SU-DHL-6 (cell line): ENCODE results near the gene IP6K2.

Experiments used
- H2AFZ ChIP-seq: fragments of 200-600 bp; sonication (generic); 2 replicates; pipeline ENCODE4 v1.6.1; 2014; ENCODE audit warnings: low read depth, mild to moderate bottlenecking, moderate library complexity, mixed read lengths, antibody characterized with exemption, low read length; ENCODE audit not compliant: severe bottlenecking
- H3F3A ChIP-seq: fragments of 200-600 bp; shearing (Covaris generic); 2 replicates; pipeline ENCODE4 v1.6.0; 2016; ENCODE audit warnings: antibody characterized with exemption, mild to moderate bottlenecking; ENCODE audit not compliant: insufficient read depth
- H3K27ac ChIP-seq: fragments of 200-600 bp; sonication (generic); 2 replicates; pipeline ENCODE4 v1.5.1; 2016; ENCODE audit warnings: low read depth, mild to moderate bottlenecking, low read length, moderate library complexity, mixed read lengths
- H3K27me3 ChIP-seq: fragments of 200-600 bp; sonication (generic), shearing (Covaris generic); 2 replicates; pipeline ENCODE4 v1.6.0; 2014; ENCODE audit warnings: mild to moderate bottlenecking, low read length
- H3K36me3 ChIP-seq: fragments of 200-600 bp; sonication (generic); 2 replicates; pipeline ENCODE4 v1.6.1; 2014; ENCODE audit warnings: mild to moderate bottlenecking, low read length, mixed read lengths
- H3K4me2 ChIP-seq: fragments of 300-600, 200-600 bp; shearing (Covaris generic), sonication (generic); 2 replicates; pipeline ENCODE4 v1.6.0; 2014; ENCODE audit warnings: low read length, low read depth, mild to moderate bottlenecking; ENCODE audit not compliant: poor library complexity, severe bottlenecking
- H3K4me3 ChIP-seq: fragments of 200-600 bp; sonication (generic); 2 replicates; pipeline ENCODE4 v1.5.1; 2014; ENCODE audit warnings: antibody characterized with exemption, low read length, mild to moderate bottlenecking, mixed read lengths; ENCODE audit not compliant: insufficient read depth, poor library complexity, severe bottlenecking
- H3K79me2 ChIP-seq: fragments of 200-600 bp; sonication (generic); 2 replicates; pipeline ENCODE4 v1.6.1; 2014; ENCODE audit warnings: mild to moderate bottlenecking, low read length, moderate library complexity; ENCODE audit not compliant: insufficient read depth
- H3K9ac ChIP-seq: fragments of 200-600 bp; sonication (generic); 2 replicates; pipeline ENCODE4 v1.7.0; 2014; ENCODE audit warnings: mild to moderate bottlenecking, low read length
- H3K9me2 ChIP-seq: fragments of 200-600 bp; sonication (generic); replicated peaks from 2 replicates; pipeline ENCODE4 v1.6.1; 2014; ENCODE audit warnings: low read length; ENCODE audit not compliant: insufficient read depth
- H3K9me3 ChIP-seq: fragments of 200-600 bp; sonication (generic); 2 replicates; pipeline ENCODE4 v1.6.1; 2014; ENCODE audit warnings: low read length, mixed read lengths; ENCODE audit not compliant: insufficient read depth
- H4K20me1 ChIP-seq: fragments of 200-600 bp; sonication (generic); 2 replicates; pipeline ENCODE4 v1.6.1; 2014; ENCODE audit warnings: low read depth, mild to moderate bottlenecking, antibody characterized with exemption, low read length, moderate library complexity, mixed read lengths
- CTCF ChIP-seq: fragments of 200-600 bp; sonication (generic); IDR thresholded peaks from one replicate; pipeline ENCODE4 v1.5.1; 2017; ENCODE audit warnings: antibody characterized with exemption, mild to moderate bottlenecking, low read length, moderate library complexity; ENCODE audit not compliant: insufficient read depth, poor library complexity, severe bottlenecking
- EZH2phosphoT487 ChIP-seq: fragments of 200-600 bp; sonication (generic), shearing (Covaris generic); conservative IDR thresholded peaks from 2 replicates; pipeline ENCODE4 v1.6.1; 2018; ENCODE audit warnings: mild to moderate bottlenecking, antibody characterized with exemption, low read length, moderate library complexity, mixed read lengths

Gene IP6K2

GRCh38 chr3:48739955-48740823 lies 23.2 kb upstream of the IP6K2 start:
- no peaks in the 10 kb centered on the region for H3F3A ChIP-seq
- H2AFZ ChIP-seq, result peak overlapping the region; percentile 85
- H3K4me2 ChIP-seq, result no peak overlapping the region
- H3K4me3 ChIP-seq, result no peak overlapping the region
- H3K9me3 ChIP-seq, result no peaks in the 10 kb centered on the region
- H3K27ac ChIP-seq, result no peak overlapping the region
- no peaks in the 10 kb centered on the region for H3K27me3 ChIP-seq
- H3K36me3 ChIP-seq, result no peaks in the 10 kb centered on the region
- no peaks in the 10 kb centered on the region for H3K79me2 ChIP-seq
- TF ChIP-seq EZH2phosphoT487, result no peak
- TF ChIP-seq CTCF, result peak; percentile 61
- H3K9me2 ChIP-seq, result no peaks in the 10 kb centered on the region
- no peak overlapping the region for H3K9ac ChIP-seq
- H4K20me1 ChIP-seq, result no peaks in the 10 kb centered on the region

GRCh38 chr3:48739617-48739954 lies 22.6 kb upstream of the IP6K2 start:
- peak overlapping the region; percentile 85 for H2AFZ ChIP-seq
- H3K27me3 ChIP-seq, result no peaks in the 10 kb centered on the region
- H3K79me2 ChIP-seq, result no peaks in the 10 kb centered on the region
- H3F3A ChIP-seq, result no peaks in the 10 kb centered on the region
- no peaks in the 10 kb centered on the region for H3K9me2 ChIP-seq
- no peak overlapping the region for H3K4me2 ChIP-seq
- no peaks in the 10 kb centered on the region for H4K20me1 ChIP-seq
- TF ChIP-seq CTCF, result no peak
- TF ChIP-seq EZH2phosphoT487, result no peak
- no peak overlapping the region for H3K27ac ChIP-seq
- H3K36me3 ChIP-seq, result no peaks in the 10 kb centered on the region
- H3K9me3 ChIP-seq, result no peaks in the 10 kb centered on the region
- H3K4me3 ChIP-seq, result no peak overlapping the region
- no peak overlapping the region for H3K9ac ChIP-seq

- Histone ChIP-seq H2AFZ (no peak overlapping the region), H4K20me1 (no peaks in the 10 kb centered on the region)
- TF ChIP-seq EZH2phosphoT487, result no peak
- TF ChIP-seq CTCF, result no peak
Observed at GRCh38 chr3:48738926-48739616, 22.1 kb upstream of the IP6K2 start.

More at GRCh38 chr3:48738926-48739616, 22.1 kb upstream of the IP6K2 start:
- no peaks in the 10 kb centered on the region for H3K9me2 ChIP-seq
- H3K36me3 ChIP-seq, result no peaks in the 10 kb centered on the region
- H3K9me3 ChIP-seq, result no peaks in the 10 kb centered on the region
- H3K4me3 ChIP-seq, result no peak overlapping the region
- no peaks in the 10 kb centered on the region for H3K27me3 ChIP-seq
- no peak overlapping the region for H3K9ac ChIP-seq
- no peaks in the 10 kb centered on the region for H3K79me2 ChIP-seq
- H3K4me2 ChIP-seq, result no peak overlapping the region
- no peaks in the 10 kb centered on the region for H3F3A ChIP-seq
- no peak overlapping the region for H3K27ac ChIP-seq
